Liver (tissue), 9 donors: ENCODE measurements around the gene ALDH16A1. TPM values are rescaled to one million over a fixed set of nuclear protein-coding genes. Genes with fewer than 3 reads are reported as not detected.

ENCODE experiments used
- DNase-seq: peaks from one replicate; pipeline ENCODE4 v3.0.0-alpha.2; 2017; ENCODE audit warnings: low spot score
- H3K27ac ChIP-seq, 2 donors: one replicate each; pipeline ENCODE4 v1.7.0; 2013; ENCODE audit warnings: inconsistent platforms in 2 of 2, low read length in 2 of 2, control low read depth in 1 of 2, low read depth in 1 of 2, mild to moderate bottlenecking in 1 of 2
- H3K27me3 ChIP-seq, 4 donors: one replicate each; pipeline versions ENCODE4 v1.6.1 to v1.7.0; 2013; ENCODE audit warnings: low read length in 3 of 4, inconsistent platforms in 1 of 4, mild to moderate bottlenecking in 1 of 4, moderate library complexity in 1 of 4; ENCODE audit not compliant: control insufficient read depth in 4 of 4, insufficient read depth in 4 of 4
- H3K36me3 ChIP-seq, 4 donors: one replicate each; pipeline versions ENCODE4 v1.6.1 to v1.7.0; 2013; ENCODE audit warnings: low read length in 3 of 4, mild to moderate bottlenecking in 3 of 4, low read depth in 1 of 4, moderate library complexity in 1 of 4; ENCODE audit not compliant: control insufficient read depth in 4 of 4, insufficient read depth in 3 of 4
- H3K4me1 ChIP-seq, 4 donors: one replicate each; pipeline versions ENCODE4 v1.6.1 to v1.7.0; 2013; ENCODE audit warnings: low read length in 3 of 4, mild to moderate bottlenecking in 3 of 4, moderate library complexity in 1 of 4; ENCODE audit not compliant: control insufficient read depth in 4 of 4, insufficient read depth in 4 of 4
- H3K4me3 ChIP-seq, 3 donors: one replicate each; pipeline versions ENCODE4 v1.6.1 to v1.7.0; 2013; ENCODE audit warnings: low read length in 3 of 3, control low read depth in 1 of 3, low read depth in 1 of 3, mild to moderate bottlenecking in 1 of 3
- H3K9ac ChIP-seq, 2 donors: one replicate each; pipeline ENCODE4 v1.7.0; 2013; ENCODE audit warnings: low read length in 2 of 2, mild to moderate bottlenecking in 2 of 2, moderate library complexity in 2 of 2, control low read depth in 1 of 2, low read depth in 1 of 2
- H3K9me3 ChIP-seq, 4 donors: one replicate each; pipeline versions ENCODE4 v1.6.1 to v1.7.0; 2013; ENCODE audit warnings: low read length in 3 of 4; ENCODE audit not compliant: control insufficient read depth in 4 of 4
- ATF3 ChIP-seq: IDR thresholded peaks from 2 replicates; pipeline ENCODE4 v1.6.1; 2016; ENCODE audit warnings: antibody characterized with exemption
- CTCF ChIP-seq: fragments of 150-350 bp; IDR thresholded peaks from 2 replicates; pipeline ENCODE4 v1.5.1; 2017; ENCODE audit warnings: improper control_type of control experiment, low read depth, low read length; ENCODE audit not compliant: missing input control
- EGR1 ChIP-seq, 2 donors: IDR thresholded peaks; 2 replicates each; pipeline ENCODE4 v1.6.1; 2016 to 2018; ENCODE audit warnings: antibody characterized with exemption in 2 of 2, low read depth in 2 of 2
- FOXA2 ChIP-seq: IDR thresholded peaks from 2 replicates; pipeline ENCODE4 v1.6.1; 2016; ENCODE audit warnings: antibody characterized with exemption
- GABPA ChIP-seq, 2 donors: IDR thresholded peaks in 1 of 2; conservative IDR thresholded peaks in 1 of 2; 2 replicates each; pipeline ENCODE4 v1.6.1; 2016; ENCODE audit warnings: antibody characterized with exemption in 2 of 2, mild to moderate bottlenecking in 1 of 2, moderate library complexity in 1 of 2
- HNF4A ChIP-seq, 2 donors: conservative IDR thresholded peaks; 2 replicates each; pipeline ENCODE4 v1.6.1; 2016; ENCODE audit warnings: antibody characterized with exemption in 2 of 2, mild to moderate bottlenecking in 2 of 2
- HNF4G ChIP-seq: IDR thresholded peaks from 2 replicates; pipeline ENCODE4 v1.6.1; 2016; ENCODE audit warnings: antibody characterized with exemption
- JUND ChIP-seq, 2 donors: IDR thresholded peaks; 2 replicates each; pipeline ENCODE4 v1.6.1; 2016; ENCODE audit warnings: antibody characterized with exemption in 2 of 2
- NR2F2 ChIP-seq: IDR thresholded peaks from 2 replicates; pipeline ENCODE4 v1.6.1; 2016; ENCODE audit warnings: antibody characterized with exemption
- RAD21 ChIP-seq, 2 donors: IDR thresholded peaks; 2 replicates each; pipeline ENCODE4 v1.6.1; 2016; ENCODE audit warnings: antibody characterized with exemption in 2 of 2, mild to moderate bottlenecking in 2 of 2
- REST ChIP-seq: IDR thresholded peaks from 2 replicates; pipeline ENCODE4 v1.6.1; 2016; ENCODE audit warnings: antibody characterized with exemption, mild to moderate bottlenecking
- SP1 ChIP-seq: IDR thresholded peaks from 2 replicates; pipeline ENCODE4 v1.6.1; 2018; ENCODE audit warnings: antibody characterized with exemption, mild to moderate bottlenecking
- YY1 ChIP-seq: IDR thresholded peaks from 2 replicates; pipeline ENCODE4 v1.6.1; 2016; ENCODE audit warnings: antibody characterized with exemption, mild to moderate bottlenecking
- ZBTB33 ChIP-seq: IDR thresholded peaks from 2 replicates; pipeline ENCODE4 v1.6.1; 2016; ENCODE audit warnings: antibody characterized with exemption
- WGBS: extraction: QIAGEN DNeasy Blood & Tissue Kit; methylation state at CpG from one replicate; pipeline ENCODE4 v1.1.7; 2013; 5-methylcytosine and 5-hydroxymethylcytosine counted together
- polyA plus RNA-seq, 2 donors: library from polyadenylated mRNA; stranded (reverse) in 1 of 2; unstranded in 1 of 2; fragments of 200-250 nt in 1 of 2; fragments of >200 nt in 1 of 2; fragmentation: Nextera tagmentation in 1 of 2; extraction: Ambion mirVana in 1 of 2; gene quantifications; one replicate each; pipeline versions ENCODE4 v1.2.1 to v1.2.3, GENCODE V29; 2013 to 2015
- total RNA-seq, 2 donors: library from RNA; depleted of rRNA; stranded (reverse); fragments of >200 nt; gene quantifications; one replicate each; pipeline ENCODE4 v1.2.3, GENCODE V29; 2014
- donor health status: healthy.
- donor health status: healthy.
- donor health status: healthy.
- donor health status: healthy.
- donor health status: healthy.

ALDH16A1 gene
- total and polyA plus RNA-seq, 4 donors: 5.2 to 35.8 (median 21.5) TPM

- DNase-seq: no peak
- Histone ChIP-seq H3K4me3 (peak overlapping the region in 1 of 3 donors; percentile 60), H3K27ac (no peak overlapping the region), H3K4me1 (peaks cover 0 to 8% (median 3%) of the 10 kb centered on the region in 4 donors), H3K36me3 (peaks cover 0 to 7% (median 5%) of the 10 kb centered on the region in 4 donors), H3K27me3 (peaks cover 0 to 3% (median 1%) of the 10 kb centered on the region in 4 donors), H3K9me3 (no peaks in the 10 kb centered on the region), H3K9ac (no peak overlapping the region)
- TF ChIP-seq FOXA2: no peak
- TF ChIP-seq REST: no peak
- no peak for TF ChIP-seq SP1
- TF ChIP-seq CTCF: no peak
- TF ChIP-seq JUND (IDR thresholded peaks at IDR 0.05): no peak
- no peak for TF ChIP-seq HNF4G
- TF ChIP-seq ZBTB33: no peak
- TF ChIP-seq RAD21 (IDR thresholded peaks at IDR 0.05): no peak
- TF ChIP-seq ATF3: no peak
- no peak for TF ChIP-seq HNF4A (conservative IDR thresholded peaks at IDR 0.05)
- no peak for TF ChIP-seq YY1
- WGBS: 8% methylated on average over 11 of the region's 11 CpGs
Observed at GRCh38 chr19:49442354-49442753, 10.7 kb upstream of the ALDH16A1 start.

- peak; percentile 83 for DNase-seq
- H3K9me3 ChIP-seq: no peaks in the 10 kb centered on the region
- H3K36me3 ChIP-seq: peaks cover 0 to 7% (median 5%) of the 10 kb centered on the region in 4 donors
- 1% methylated on average over 43 of the region's 43 CpGs for WGBS
- no peak overlapping the region for H3K9ac ChIP-seq
- peak overlapping the region; percentile 60 to 73 (median 65) for H3K4me3 ChIP-seq
- peak overlapping the region; percentile 28 to 56 for H3K27ac ChIP-seq
- H3K4me1 ChIP-seq: peaks cover 0 to 8% (median 3%) of the 10 kb centered on the region in 4 donors
- peaks cover 0 to 3% (median 1%) of the 10 kb centered on the region in 4 donors for H3K27me3 ChIP-seq
- TF ChIP-seq NR2F2: no peak
- no peak for TF ChIP-seq FOXA2
- peak; percentile 44 for TF ChIP-seq SP1
- TF ChIP-seq EGR1 (IDR thresholded peaks at IDR 0.05; ENCODE audit: low read depth in 2 of 2): peak; percentile 64 to 66
- TF ChIP-seq REST: no peak
- TF ChIP-seq GABPA (IDR thresholded peaks at IDR 0.05 in 1 of 2, conservative IDR thresholded peaks at IDR 0.05 in 1 of 2): no peak
Observed at GRCh38 chr19:49442771-49443365, 10.2 kb upstream of the ALDH16A1 start.
